Activated T-helper 2 cell treated with anti-CD3 and anti-CD28 coated beads, Interferon-gamma antibody, Interleukin-2, Interleukin-4, amounts not matched to agents 10 μg/mL and 5 μg/mL and 100 μg/mL, durations not matched to agents 14 hours and 24 hours and 36 hours (primary cell): Measurements from ENCODE around the gene MIX23. TPM values are rescaled to one million over a fixed set of nuclear protein-coding genes. Genes with fewer than 3 reads are reported as not detected.
"Not testable (repeated sequence)": the region's sequence is repeated elsewhere in the genome, so short reads cannot be mapped to it uniquely, and the experiment has no call there.

ENCODE experiments used
- DNase-seq: peaks from one replicate; pipeline ENCODE4 v3.0.0; 2021; ENCODE audit warnings: low spot score
- H3K27ac Mint-ChIP-seq: one replicate; pipeline ENCODE4 v1.8.0; 2021; ENCODE audit warnings: mixed read lengths
- H3K27me3 Mint-ChIP-seq: one replicate; pipeline ENCODE4 v1.8.0; 2021; ENCODE audit warnings: low read depth, mixed read lengths
- H3K36me3 Mint-ChIP-seq: one replicate; pipeline ENCODE4 v1.8.0; 2021; ENCODE audit warnings: low read depth, mixed read lengths
- H3K4me1 Mint-ChIP-seq: one replicate; pipeline ENCODE4 v1.8.0; 2021; ENCODE audit warnings: low read depth, mixed read lengths
- H3K4me3 Mint-ChIP-seq: one replicate; pipeline ENCODE4 v1.8.0; 2021; ENCODE audit warnings: low read depth, mild to moderate bottlenecking, moderate library complexity, mixed read lengths
- H3K9me3 Mint-ChIP-seq: one replicate; pipeline ENCODE4 v1.8.0; 2021; ENCODE audit warnings: mixed read lengths
- intact Hi-C: fragments of 100-400 bp; cut with micrococcal nuclease; formaldehyde crosslinking; loops from one replicate; pipeline ENCODE4 v1.15.1; 2023
- total RNA-seq: library from RNA; stranded (reverse); gene quantifications from 2 replicates; pipeline ENCODE4 v1.2.3, GENCODE V29; 2022

Gene MIX23
- total RNA-seq, 1 donor from 2014 or later, result 110 TPM

DNA sequence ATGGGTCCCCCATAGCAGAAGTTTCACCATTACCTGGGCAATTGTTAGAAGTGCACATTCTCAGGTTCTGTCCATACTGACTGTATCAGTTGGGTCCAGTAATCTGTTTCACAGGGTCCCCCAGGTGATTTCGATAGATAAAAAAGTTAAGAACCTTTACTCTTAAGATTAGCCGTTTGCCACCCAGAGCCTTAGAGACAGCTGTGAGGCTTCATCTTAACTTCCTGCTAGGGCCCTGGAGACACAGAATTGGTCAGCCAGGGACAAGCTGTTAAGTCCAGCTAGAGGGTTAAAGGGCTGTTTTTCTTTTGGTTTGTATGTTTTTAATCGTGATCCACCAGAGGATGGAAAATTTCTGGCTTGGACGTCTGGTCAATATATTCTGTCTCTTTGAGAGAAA lies 7.6 kb upstream of the MIX23 start:
- Mint-ChIP-seq H3K36me3 (peaks cover 48% of the 10 kb centered on the region), H3K27ac (no peak overlapping the region), H3K4me3 (no peak overlapping the region), H3K27me3 (no peaks in the 10 kb centered on the region), H3K4me1 (peaks cover 56% of the 10 kb centered on the region), H3K9me3 (no peaks in the 10 kb centered on the region)
- no peak for DNase-seq
- intact Hi-C loops, result loop anchor here (5.0 to 10.0 kb wide), 2 partner anchors 144 to 172 kb away; partner anchors contain the start of genes DTX3L and PARP9

DNA sequence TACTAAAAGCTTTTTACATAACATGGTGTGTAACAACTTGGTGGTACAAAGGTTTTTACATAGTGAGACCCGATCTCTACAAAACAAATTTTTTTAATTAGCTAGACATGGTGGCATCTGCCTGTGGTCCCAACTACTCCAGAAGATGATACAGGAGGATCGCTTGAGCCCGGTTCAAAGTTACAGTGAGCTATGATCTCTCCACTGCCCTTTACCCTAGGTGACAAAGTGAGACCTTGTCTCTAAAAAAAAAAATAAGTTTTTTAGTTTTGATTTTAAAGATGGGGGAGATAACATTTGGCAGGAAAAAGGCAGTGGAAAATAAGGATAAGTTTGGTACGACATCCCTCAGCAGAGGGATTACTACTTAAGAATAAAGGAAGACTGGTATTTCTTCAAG lies 6.9 kb upstream of the MIX23 start:
- H3K9me3 Mint-ChIP-seq, result no peaks in the 10 kb centered on the region
- intact Hi-C loops, result loop anchor here (5.0 to 10.0 kb wide), 3 partner anchors 145 to 555 kb away; partner anchors contain the start of genes DTX3L, EAF2, IQCB1 and PARP9
- DNase-seq, result no peak
- H3K4me1 Mint-ChIP-seq, result peaks cover 51% of the 10 kb centered on the region
- peaks cover 46% of the 10 kb centered on the region for H3K36me3 Mint-ChIP-seq
- H3K27me3 Mint-ChIP-seq, result no peaks in the 10 kb centered on the region
- H3K27ac Mint-ChIP-seq, result no peak overlapping the region
- no peak overlapping the region for H3K4me3 Mint-ChIP-seq

DNA sequence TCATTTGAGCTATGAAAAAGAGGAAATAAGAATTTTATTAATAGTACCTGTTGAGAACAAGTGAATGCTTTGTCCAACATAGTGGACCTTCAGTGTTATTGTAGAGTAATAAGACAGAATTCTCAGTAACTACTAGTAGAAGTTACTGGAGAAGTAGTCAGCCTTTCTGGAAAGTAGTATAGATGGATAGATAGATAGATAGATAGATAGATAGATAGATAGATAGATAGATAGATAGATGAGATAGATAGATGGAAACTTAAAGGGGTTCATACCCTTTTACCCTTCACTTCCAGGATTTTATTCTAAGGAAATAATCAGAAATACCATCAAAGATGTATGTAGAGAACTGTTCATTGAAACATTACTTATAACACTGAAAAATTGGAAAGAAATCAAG lies 6.2 kb upstream of the MIX23 start:
- intact Hi-C loops, result loop anchor here (10.0 kb wide), 1 partner anchor 554 kb away; the partner anchor contains the start of genes EAF2 and IQCB1
- no peak for DNase-seq
- Mint-ChIP-seq H3K9me3 (no peaks in the 10 kb centered on the region), H3K4me3 (no peak overlapping the region), H3K27me3 (no peaks in the 10 kb centered on the region), H3K36me3 (peaks cover 39% of the 10 kb centered on the region), H3K4me1 (peaks cover 49% of the 10 kb centered on the region), H3K27ac (no peak overlapping the region)

DNA sequence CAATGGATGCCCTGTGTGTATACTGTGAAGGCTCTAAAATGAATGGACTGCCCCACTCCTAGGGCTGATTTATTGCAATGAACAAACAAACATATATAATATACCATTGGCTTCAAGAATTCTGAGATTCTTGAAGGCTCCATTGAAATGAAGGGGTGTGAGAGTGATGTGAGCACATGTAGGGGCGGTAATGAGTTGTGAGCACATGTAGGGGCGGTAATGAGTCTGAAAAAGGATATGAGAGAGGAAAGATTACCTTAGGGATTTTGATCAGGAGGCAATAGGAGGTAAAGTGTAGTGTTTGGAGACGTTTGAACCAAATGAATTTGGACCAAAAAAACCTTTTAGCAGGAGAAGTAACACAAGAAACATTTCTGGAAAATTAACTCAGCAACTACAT lies 4.7 kb upstream of the MIX23 start:
- Mint-ChIP-seq H3K4me3 (peak overlapping the region; percentile 5), H3K27ac (no peak overlapping the region), H3K27me3 (no peaks in the 10 kb centered on the region), H3K4me1 (peaks cover 43% of the 10 kb centered on the region), H3K36me3 (peaks cover 30% of the 10 kb centered on the region), H3K9me3 (no peaks in the 10 kb centered on the region)
- intact Hi-C loops, result loop anchor here (10.0 kb wide), 1 partner anchor 553 kb away; the partner anchor contains the start of genes EAF2 and IQCB1
- no peak for DNase-seq

DNA sequence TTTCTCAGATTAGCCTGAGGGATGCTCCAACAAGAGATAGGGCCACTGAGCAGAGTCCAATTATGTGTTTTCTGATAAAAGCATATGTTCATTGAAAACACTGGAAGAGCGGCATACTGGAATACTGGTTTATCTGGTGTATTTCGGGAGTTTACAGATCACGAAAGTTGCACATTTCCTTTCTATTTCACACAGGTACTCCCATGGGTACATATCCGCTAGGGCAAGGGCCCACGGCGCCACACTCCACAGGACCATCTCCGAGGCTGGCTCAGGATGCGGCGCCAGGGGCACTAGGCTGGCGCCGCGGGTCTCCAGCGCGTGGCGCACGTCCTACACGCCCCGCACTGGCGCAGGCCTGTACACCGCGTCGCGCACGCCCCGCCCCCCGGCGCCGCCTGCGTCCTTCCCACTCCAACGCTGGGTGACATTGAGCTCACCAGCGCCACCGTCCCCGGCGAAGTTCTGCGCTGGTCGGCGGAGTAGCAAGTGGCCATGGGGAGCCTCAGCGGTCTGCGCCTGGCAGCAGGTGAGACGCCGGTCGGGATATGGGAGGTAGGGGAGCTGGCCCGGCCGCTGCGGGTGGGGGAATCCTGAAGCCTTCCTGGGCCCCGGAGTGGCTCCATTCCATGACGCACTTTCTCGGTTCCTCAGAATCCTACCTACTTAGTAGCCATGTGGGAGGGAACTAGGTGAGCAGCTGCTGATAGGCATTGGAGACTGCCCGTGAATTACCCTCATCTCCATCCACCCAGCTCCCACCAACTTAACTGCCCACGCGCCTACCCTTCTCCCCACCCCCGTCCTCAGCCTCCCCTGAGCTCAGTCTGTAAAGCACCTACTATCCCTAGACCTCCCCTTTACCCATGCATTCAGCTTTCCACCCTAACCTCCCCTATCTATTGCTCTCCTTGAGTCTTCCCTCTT lies 1.0 kb upstream of the MIX23 start, which contains the start of gene FAM162A:
FAM162A (plus strand) TSS at position 412 of the 927 bp plus-strand sequence; CDS start at position 496, 84 bp downstream.
- intact Hi-C loops, result loop anchor here (1.0 to 10.0 kb wide), 8 partner anchors 19 to 1203 kb away; partner anchors contain the start of genes EAF2, GOLGB1, HACD2 and HSPBAP1
- Mint-ChIP-seq H3K4me3 (peak within 1 kb of the TSS; percentile 90), H3K36me3 (peaks cover 39% of the 10 kb centered on the region), H3K27me3 (no peaks in the 10 kb centered on the region), H3K4me1 (peaks cover 62% of the 10 kb centered on the region), H3K27ac (peak within 1 kb of the TSS; percentile 94), H3K9me3 (no peaks in the 10 kb centered on the region)
- peak; percentile 92 for DNase-seq

DNA sequence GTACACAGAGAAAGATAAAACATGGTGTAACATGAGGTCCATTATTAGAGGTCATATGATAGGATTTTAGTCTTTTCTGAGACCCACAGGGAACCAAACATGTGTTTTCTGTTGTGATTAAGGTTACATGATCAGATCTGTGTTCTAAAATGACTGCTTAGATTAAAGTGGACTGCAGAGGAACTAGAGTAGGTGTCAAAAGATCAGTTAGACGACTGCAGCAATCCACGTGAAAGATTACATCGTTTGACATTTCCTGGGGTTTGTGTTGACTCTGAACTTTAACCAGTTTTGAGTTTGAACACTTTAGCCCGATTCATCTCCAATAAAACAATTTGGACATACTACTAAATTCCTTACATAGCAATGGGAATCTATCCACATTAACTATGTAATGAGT lies 5.1 kb downstream of the MIX23 start:
- H3K9me3 Mint-ChIP-seq, result peaks cover 4% of the 10 kb centered on the region
- DNase-seq, result no peak
- intact Hi-C loops, result no loop called here
- no peaks in the 10 kb centered on the region for H3K27me3 Mint-ChIP-seq
- H3K36me3 Mint-ChIP-seq, result peaks cover 39% of the 10 kb centered on the region
- no peak overlapping the region for H3K4me3 Mint-ChIP-seq
- H3K4me1 Mint-ChIP-seq, result peaks cover 40% of the 10 kb centered on the region
- peak overlapping the region; percentile 33 for H3K27ac Mint-ChIP-seq

DNA sequence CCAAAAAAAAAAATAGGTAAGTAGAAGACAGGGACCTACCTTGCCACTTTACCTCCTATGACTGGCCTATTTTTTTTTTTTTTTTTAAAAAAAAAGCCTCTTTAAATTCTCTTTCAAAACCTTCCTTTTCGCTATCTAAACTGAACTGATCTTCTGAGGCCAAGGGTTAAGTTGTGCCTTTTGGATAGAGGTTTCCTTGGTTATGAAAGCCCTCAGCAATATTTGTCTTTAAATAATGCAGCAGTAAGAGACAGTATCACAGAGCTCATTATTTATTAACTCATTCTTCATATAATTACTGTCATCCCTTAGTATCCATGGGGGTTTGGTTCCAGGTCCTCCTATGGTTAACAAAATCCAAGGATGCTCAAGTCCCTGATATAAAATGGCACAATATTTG lies 9.0 kb downstream of the MIX23 start:
- Mint-ChIP-seq H3K4me1 (peaks cover 19% of the 10 kb centered on the region), H3K27ac (no peak overlapping the region), H3K36me3 (peaks cover 40% of the 10 kb centered on the region), H3K27me3 (no peaks in the 10 kb centered on the region), H3K4me3 (no peak overlapping the region), H3K9me3 (peaks cover 4% of the 10 kb centered on the region)
- DNase-seq, result no peak
- intact Hi-C loops, result no loop called here

DNA sequence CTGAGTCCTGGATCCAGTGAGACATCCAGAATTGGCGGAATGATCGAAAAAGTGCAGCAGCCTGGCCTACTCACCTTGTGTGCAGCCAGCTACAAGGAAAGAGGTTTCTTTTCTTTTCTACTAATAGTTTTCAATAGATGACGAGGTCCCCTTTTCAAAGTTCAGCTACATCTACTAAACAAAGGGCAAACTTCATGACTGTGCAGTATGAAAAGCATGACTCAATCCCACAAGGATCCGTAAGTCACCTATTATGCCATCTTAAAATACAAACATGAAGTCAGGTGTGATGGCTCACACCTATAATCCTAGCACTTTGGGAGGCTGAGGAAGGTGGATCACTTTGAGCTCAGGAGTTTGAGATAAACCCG lies 16.7 kb downstream of the MIX23 start:
- Mint-ChIP-seq H3K36me3 (peaks cover 67% of the 10 kb centered on the region), H3K4me3 (no peak overlapping the region), H3K27me3 (no peaks in the 10 kb centered on the region), H3K4me1 (peaks cover 41% of the 10 kb centered on the region), H3K27ac (peak overlapping the region; percentile 63), H3K9me3 (no peaks in the 10 kb centered on the region)
- intact Hi-C loops, result loop anchor here (5.0 to 10.0 kb wide), 2 partner anchors 352 to 629 kb away; no protein-coding TSS in a partner anchor
- DNase-seq, result no peak

DNA sequence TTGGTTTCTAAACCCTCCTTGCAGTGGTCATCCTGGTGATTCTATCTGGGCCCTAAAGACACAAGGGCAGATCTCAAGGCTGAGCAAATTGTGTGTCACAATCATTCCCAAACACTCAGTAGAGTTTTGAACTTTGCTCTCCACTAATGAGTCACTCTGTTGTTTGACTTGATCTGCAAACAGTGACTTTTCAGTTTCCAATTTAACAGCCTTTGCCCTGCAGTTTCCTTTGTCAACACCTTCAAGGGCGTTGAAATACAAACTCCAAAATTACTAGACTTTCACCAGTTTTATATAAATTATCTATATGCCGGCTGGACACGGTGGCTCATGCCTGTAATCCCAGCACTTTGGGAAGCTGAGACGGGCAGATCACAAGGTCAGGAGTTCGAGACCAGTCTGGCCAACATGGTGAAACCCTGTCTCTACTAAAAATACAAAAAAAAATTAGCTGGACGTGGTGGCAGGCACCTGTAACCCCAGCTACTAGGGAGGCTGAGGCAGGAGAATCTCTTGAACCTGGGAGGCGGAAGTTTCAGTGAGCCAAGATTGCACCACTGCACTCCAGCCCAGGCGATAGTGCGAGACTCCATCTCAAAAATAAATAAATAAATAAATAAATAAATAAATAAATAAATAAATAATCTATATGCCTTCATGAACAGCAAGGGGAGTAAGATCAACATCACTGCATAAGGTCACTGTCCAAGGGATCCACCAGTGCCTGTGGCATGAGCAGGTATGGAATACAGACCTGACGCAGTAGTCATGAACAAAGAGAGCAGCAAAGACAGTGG lies 17.3 kb downstream of the MIX23 start:
- intact Hi-C loops, result loop anchor here (1.0 to 10.0 kb wide), 9 partner anchors 19 to 819 kb away; partner anchors contain the start of gene FAM162A
- H3K4me1 Mint-ChIP-seq, result peaks cover 41% of the 10 kb centered on the region
- H3K9me3 Mint-ChIP-seq, DNase-seq, H3K27me3 Mint-ChIP-seq, H3K4me3 Mint-ChIP-seq: not testable (repeated sequence)
- H3K27ac Mint-ChIP-seq, result peak overlapping the region; percentile 92
- H3K36me3 Mint-ChIP-seq, result peaks cover 65% of the 10 kb centered on the region

DNA sequence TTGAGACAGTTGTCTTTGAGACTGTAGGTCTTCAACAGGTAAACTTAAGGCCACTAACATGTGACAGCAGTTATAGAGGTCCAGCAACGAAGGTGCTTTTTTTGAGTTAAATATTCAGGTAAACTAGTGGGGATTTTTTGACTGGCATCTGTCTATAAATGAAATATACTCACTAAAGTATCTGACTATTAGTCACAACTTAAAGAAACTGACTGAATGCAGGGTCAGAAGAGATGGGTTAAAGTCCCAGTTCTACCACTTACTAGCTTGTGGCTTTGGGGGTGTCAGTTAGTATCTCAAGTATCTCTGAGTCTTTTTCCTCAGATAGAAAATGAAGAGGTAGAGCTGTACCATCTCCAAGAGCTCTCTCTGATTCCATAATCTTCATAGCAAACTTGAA lies 18.0 kb downstream of the MIX23 start:
- intact Hi-C loops, result loop anchor here (1.0 to 10.0 kb wide), 9 partner anchors 19 to 818 kb away; partner anchors contain the start of gene FAM162A
- Mint-ChIP-seq H3K4me3 (peak overlapping the region; percentile 14), H3K27ac (peak overlapping the region; percentile 92), H3K36me3 (peaks cover 68% of the 10 kb centered on the region), H3K9me3 (no peaks in the 10 kb centered on the region), H3K27me3 (no peaks in the 10 kb centered on the region), H3K4me1 (peaks cover 41% of the 10 kb centered on the region)
- DNase-seq, result no peak

DNA sequence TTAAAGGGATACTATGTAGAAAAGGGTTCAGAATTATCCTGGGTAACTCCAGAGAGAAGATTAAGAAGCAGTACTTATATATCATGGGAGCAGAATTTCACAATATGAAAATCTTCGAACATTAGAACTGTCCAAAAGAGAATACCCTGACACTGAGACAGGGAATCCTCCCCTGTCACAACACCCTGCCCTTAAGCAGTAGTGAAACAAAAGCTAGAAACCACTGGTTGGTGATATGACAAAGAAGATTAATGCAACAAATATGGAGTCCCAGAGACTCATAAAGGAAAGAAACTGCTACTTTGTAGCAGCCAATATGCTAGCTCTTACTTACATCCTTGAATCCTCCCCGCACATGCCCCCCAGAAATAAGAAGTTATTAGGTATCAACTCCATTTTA lies 18.5 kb downstream of the MIX23 start:
- Mint-ChIP-seq H3K4me1 (peaks cover 40% of the 10 kb centered on the region), H3K4me3 (peak overlapping the region; percentile 14), H3K27ac (peak overlapping the region; percentile 92), H3K27me3 (no peaks in the 10 kb centered on the region), H3K9me3 (no peaks in the 10 kb centered on the region), H3K36me3 (peaks cover 67% of the 10 kb centered on the region)
- intact Hi-C loops, result loop anchor here (1.0 to 10.0 kb wide), 4 partner anchors 52 to 818 kb away; partner anchors contain the start of gene WDR5B
- no peak for DNase-seq

DNA sequence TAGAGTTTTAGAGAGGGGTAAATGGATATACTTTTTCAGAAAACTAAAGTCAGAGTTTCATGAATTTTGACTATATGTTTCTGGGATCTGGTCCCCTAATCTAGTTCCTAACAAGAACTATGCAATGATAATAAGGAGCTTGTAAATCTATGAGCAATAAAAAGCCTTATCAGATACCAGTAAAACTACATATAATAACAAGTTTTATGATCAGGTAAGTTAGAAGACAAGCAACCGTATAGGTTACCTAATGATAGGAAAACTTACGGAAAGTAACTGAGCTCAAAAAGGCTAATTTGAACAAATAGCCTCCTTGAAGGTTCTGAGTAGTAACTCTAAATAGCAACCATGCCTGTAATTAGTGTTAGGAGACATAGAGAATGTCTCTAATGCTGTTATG lies 21.0 kb downstream of the MIX23 start:
- DNase-seq, result no peak
- Mint-ChIP-seq H3K36me3 (peaks cover 72% of the 10 kb centered on the region), H3K4me1 (peaks cover 34% of the 10 kb centered on the region), H3K27ac (no peak overlapping the region), H3K9me3 (no peaks in the 10 kb centered on the region), H3K27me3 (no peaks in the 10 kb centered on the region), H3K4me3 (no peak overlapping the region)
- intact Hi-C loops, result loop anchor here (10.0 kb wide), 1 partner anchor 347 kb away; no protein-coding TSS in a partner anchor
